ENCODE results near the gene DDX1. TPM values are rescaled to one million over a fixed set of nuclear protein-coding genes. Genes with fewer than 3 reads are reported as not detected.

Gene DDX1
- total and polyA plus RNA-seq, 9 of the 15 experiments (the other 6 are each of a cell fraction or from before 2014, with no cell fraction given) = 116 to 277 (median 232) TPM

DNA sequence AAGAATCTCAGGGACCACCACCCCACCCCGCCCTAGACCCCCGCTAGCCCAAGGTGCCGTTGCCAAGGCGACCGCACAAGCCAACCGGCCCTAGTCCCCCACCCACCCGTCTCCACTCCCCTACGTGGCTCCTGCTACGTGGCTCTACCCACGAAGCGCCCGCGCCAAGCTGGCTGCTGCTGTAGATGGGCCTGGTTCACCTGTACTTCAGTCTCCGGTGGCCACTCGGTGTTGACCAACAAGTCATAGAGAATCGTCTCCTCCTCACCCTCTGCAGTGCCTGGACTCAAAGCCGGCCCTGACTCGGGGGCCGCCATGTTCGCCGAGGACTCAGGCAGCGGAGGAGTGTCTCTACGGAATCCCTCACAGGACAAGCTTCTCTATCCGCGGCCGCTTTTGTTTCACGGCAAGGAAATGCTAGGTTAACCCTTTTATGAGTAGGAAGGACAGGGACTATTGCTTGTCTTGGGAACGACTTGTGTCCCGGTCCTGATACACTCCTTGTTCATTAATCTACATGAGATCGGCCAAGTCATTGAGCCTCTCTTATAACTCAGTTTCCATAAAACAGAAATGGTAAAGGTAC, 30.6 kb upstream of the DDX1 start, which contains the start of gene NBAS (continued):
- TF ChIP-seq, protein P1, sequence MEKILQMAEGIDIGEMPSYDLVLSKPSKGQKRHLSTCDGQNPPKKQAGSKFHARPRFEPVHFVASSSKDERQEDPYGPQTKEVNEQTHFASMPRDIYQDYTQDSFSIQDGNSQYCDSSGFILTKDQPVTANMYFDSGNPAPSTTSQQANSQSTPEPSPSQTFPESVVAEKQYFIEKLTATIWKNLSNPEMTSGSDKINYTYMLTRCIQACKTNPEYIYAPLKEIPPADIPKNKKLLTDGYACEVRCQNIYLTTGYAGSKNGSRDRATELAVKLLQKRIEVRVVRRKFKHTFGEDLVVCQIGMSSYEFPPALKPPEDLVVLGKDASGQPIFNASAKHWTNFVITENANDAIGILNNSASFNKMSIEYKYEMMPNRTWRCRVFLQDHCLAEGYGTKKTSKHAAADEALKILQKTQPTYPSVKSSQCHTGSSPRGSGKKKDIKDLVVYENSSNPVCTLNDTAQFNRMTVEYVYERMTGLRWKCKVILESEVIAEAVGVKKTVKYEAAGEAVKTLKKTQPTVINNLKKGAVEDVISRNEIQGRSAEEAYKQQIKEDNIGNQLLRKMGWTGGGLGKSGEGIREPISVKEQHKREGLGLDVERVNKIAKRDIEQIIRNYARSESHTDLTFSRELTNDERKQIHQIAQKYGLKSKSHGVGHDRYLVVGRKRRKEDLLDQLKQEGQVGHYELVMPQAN (IDR thresholded peaks at IDR 0.05; ENCODE audit: borderline replicate concordance) = peak; percentile 44; the same call in 1 of the 2 replicates
- TF ChIP-seq RBM25 (IDR thresholded peaks at IDR 0.05; ENCODE audit: low read depth, low read length, severe bottlenecking) (peak; percentile 29), RAD21 (CRISPR knock-in tag; conservative IDR thresholded peaks at IDR 0.05 in 1 of 2, IDR thresholded peaks at IDR 0.05 in 1 of 2) (0 out of 4 replicates have a peak, but pooled peaks of 1 of the 2 experiments have one; percentile 25), MYC (IDR thresholded peaks at IDR 0.05; ENCODE audit: low read depth, low read length) (peak; percentile 13; the same call in 1 of the 2 replicates), MYC (CRISPR knock-in tag; IDR thresholded peaks at IDR 0.05; ENCODE audit: borderline replicate concordance, low read depth) (no peak), POLR2G (IDR thresholded peaks at IDR 0.05; ENCODE audit: low read depth, low read length) (peak; percentile 75), HDAC1 (IDR thresholded peaks at IDR 0.05) (peak; percentile 21 to 57; a peak in 1 of 4 replicates), SMARCC2 (IDR thresholded peaks at IDR 0.05; ENCODE audit: low read depth) (no peak), GTF2E2 (tag; IDR thresholded peaks at IDR 0.05) (peak; percentile 66; the same call in 1 of the 2 replicates)
- TF ChIP-seq, protein P2, sequence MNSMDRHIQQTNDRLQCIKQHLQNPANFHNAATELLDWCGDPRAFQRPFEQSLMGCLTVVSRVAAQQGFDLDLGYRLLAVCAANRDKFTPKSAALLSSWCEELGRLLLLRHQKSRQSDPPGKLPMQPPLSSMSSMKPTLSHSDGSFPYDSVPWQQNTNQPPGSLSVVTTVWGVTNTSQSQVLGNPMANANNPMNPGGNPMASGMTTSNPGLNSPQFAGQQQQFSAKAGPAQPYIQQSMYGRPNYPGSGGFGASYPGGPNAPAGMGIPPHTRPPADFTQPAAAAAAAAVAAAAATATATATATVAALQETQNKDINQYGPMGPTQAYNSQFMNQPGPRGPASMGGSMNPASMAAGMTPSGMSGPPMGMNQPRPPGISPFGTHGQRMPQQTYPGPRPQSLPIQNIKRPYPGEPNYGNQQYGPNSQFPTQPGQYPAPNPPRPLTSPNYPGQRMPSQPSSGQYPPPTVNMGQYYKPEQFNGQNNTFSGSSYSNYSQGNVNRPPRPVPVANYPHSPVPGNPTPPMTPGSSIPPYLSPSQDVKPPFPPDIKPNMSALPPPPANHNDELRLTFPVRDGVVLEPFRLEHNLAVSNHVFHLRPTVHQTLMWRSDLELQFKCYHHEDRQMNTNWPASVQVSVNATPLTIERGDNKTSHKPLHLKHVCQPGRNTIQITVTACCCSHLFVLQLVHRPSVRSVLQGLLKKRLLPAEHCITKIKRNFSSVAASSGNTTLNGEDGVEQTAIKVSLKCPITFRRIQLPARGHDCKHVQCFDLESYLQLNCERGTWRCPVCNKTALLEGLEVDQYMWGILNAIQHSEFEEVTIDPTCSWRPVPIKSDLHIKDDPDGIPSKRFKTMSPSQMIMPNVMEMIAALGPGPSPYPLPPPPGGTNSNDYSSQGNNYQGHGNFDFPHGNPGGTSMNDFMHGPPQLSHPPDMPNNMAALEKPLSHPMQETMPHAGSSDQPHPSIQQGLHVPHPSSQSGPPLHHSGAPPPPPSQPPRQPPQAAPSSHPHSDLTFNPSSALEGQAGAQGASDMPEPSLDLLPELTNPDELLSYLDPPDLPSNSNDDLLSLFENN (IDR thresholded peaks at IDR 0.05; ENCODE audit: low read depth in 2 of 2, low read length in 2 of 2) = peak in 1 of 2 experiments; percentile 48; a peak in 1 of 4 replicates
- TF ChIP-seq, protein P3, sequence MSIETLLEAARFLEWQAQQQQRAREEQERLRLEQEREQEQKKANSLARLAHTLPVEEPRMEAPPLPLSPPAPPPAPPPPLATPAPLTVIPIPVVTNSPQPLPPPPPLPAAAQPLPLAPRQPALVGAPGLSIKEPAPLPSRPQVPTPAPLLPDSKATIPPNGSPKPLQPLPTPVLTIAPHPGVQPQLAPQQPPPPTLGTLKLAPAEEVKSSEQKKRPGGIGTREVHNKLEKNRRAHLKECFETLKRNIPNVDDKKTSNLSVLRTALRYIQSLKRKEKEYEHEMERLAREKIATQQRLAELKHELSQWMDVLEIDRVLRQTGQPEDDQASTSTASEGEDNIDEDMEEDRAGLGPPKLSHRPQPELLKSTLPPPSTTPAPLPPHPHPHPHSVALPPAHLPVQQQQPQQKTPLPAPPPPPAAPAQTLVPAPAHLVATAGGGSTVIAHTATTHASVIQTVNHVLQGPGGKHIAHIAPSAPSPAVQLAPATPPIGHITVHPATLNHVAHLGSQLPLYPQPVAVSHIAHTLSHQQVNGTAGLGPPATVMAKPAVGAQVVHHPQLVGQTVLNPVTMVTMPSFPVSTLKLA (conservative IDR thresholded peaks at IDR 0.05) = peak; percentile 50 to 55

All from K562 (cell line).